NCI-H524 treated with DMSO at 0.1 percent for 48 hours (cell line): ENCODE results near the gene ANGPTL4.
"Not testable (repeated sequence)": the region's sequence is repeated elsewhere in the genome, so short reads cannot be mapped to it uniquely, and the experiment has no call there.

Source experiments
- DNase-seq: peaks from one replicate; lab custom pipeline; 2025; lab: John Stamatoyannopoulos, UW

ANGPTL4 gene

GRCh38 chr19:8361921-8362793 is 1.8 kb upstream of the ANGPTL4 start:
- DNase-seq = peak; percentile 38

- no peak for DNase-seq
Observed at GRCh38 chr19:8366121-8366581, 2.2 kb downstream of the ANGPTL4 start.

- no peak for DNase-seq
Observed at GRCh38 chr19:8366961-8367326, 3.0 kb downstream of the ANGPTL4 start.

- no peak for DNase-seq
Observed at GRCh38 chr19:8367327-8368001, 3.5 kb downstream of the ANGPTL4 start.

GRCh38 chr19:8370176-8371010 is 6.4 kb downstream of the ANGPTL4 start:
- no peak for DNase-seq

GRCh38 chr19:8371011-8371804 is 7.3 kb downstream of the ANGPTL4 start:
- DNase-seq = no peak

- no peak for DNase-seq
Observed at GRCh38 chr19:8373867-8374813, 10.2 kb downstream of the ANGPTL4 start.

GRCh38 chr19:8375766-8376165 is 11.8 kb downstream of the ANGPTL4 start:
- not testable (repeated sequence) for DNase-seq

GRCh38 chr19:8376373-8376974 is 12.5 kb downstream of the ANGPTL4 start:
- DNase-seq = not testable (repeated sequence)

- no peak for DNase-seq
Observed at GRCh38 chr19:8377598-8377997, 13.6 kb downstream of the ANGPTL4 start.

GRCh38 chr19:8379156-8379891 is 15.4 kb downstream of the ANGPTL4 start:
- not testable (repeated sequence) for DNase-seq

- not testable (repeated sequence) for DNase-seq
Observed at GRCh38 chr19:8384569-8384968, 20.6 kb downstream of the ANGPTL4 start.

GRCh38 chr19:8385103-8385502 is 21.1 kb downstream of the ANGPTL4 start:
- DNase-seq = not testable (repeated sequence)

GRCh38 chr19:8385566-8385965 is 21.6 kb downstream of the ANGPTL4 start:
- DNase-seq = not testable (repeated sequence)

- DNase-seq = not testable (repeated sequence)
Observed at GRCh38 chr19:8386419-8386818, 22.5 kb downstream of the ANGPTL4 start.

- DNase-seq = no peak
Observed at GRCh38 chr19:8386990-8387389, 23.0 kb downstream of the ANGPTL4 start.

- no peak for DNase-seq
Observed at GRCh38 chr19:8387688-8388611, 24.0 kb downstream of the ANGPTL4 start.

GRCh38 chr19:8388612-8388958 is 24.6 kb downstream of the ANGPTL4 start:
- DNase-seq = no peak
